ENCODE data around the gene LPAR6. TPM values are rescaled to one million over a fixed set of nuclear protein-coding genes. Genes with fewer than 3 reads are reported as not detected.
A peak's percentile ranks its signal among the peaks of the same experiment; 100 is the strongest.

The LPAR6 gene
- total and polyA plus RNA-seq, 3 donors from 2014 or later: 10.3 to 34.9 (median 20.6) TPM

DNA sequence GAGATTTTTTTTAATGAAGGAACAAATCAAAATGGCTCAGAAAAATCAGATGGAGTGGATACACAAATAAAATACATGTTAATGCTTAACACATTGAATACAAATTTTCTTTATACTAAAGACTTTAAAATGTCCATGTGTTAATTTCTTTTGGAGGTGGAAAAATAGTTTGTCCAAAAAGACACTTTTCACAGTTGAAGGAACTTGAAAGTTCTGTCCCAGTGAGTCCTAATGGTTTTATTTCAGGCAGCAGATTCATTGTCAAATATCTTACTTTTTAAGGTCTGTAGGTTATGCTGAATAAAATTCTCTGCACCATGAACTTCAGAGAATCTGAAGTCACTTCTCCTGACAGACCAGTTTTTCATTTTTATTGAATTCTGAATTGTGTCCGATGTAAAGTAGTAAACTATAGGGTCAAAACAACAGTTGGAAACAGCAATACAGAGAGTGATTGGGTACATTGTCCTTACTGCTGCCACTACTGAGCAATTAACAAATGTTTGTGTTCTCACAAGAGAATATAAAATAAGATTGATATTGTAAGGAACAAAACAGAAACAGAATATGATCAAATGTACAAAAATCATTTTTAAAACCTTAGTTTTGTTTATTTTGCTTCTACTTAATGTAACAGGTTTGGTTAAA lies 1.6 kb downstream of the LPAR6 start:
- peak overlapping the region; percentile 78 to 85 for H3K27ac ChIP-seq
- no peaks in the 10 kb centered on the region for H3K27me3 ChIP-seq
- no peak for DNase-seq
- no peaks in the 10 kb centered on the region for H3K9me3 ChIP-seq
- no peaks in the 10 kb centered on the region for H3K36me3 ChIP-seq (ENCODE audit: low read depth, missing control alignments)
- H3K4me3 ChIP-seq: peak overlapping the region; percentile 40 to 56
- TF ChIP-seq POLR2A (IDR thresholded peaks at IDR 0.05): no peak
- TF ChIP-seq, protein P1, sequence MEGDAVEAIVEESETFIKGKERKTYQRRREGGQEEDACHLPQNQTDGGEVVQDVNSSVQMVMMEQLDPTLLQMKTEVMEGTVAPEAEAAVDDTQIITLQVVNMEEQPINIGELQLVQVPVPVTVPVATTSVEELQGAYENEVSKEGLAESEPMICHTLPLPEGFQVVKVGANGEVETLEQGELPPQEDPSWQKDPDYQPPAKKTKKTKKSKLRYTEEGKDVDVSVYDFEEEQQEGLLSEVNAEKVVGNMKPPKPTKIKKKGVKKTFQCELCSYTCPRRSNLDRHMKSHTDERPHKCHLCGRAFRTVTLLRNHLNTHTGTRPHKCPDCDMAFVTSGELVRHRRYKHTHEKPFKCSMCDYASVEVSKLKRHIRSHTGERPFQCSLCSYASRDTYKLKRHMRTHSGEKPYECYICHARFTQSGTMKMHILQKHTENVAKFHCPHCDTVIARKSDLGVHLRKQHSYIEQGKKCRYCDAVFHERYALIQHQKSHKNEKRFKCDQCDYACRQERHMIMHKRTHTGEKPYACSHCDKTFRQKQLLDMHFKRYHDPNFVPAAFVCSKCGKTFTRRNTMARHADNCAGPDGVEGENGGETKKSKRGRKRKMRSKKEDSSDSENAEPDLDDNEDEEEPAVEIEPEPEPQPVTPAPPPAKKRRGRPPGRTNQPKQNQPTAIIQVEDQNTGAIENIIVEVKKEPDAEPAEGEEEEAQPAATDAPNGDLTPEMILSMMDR (IDR thresholded peaks at IDR 0.05): no peak
- H3K4me1 ChIP-seq: no peaks in the 10 kb centered on the region
- 32 to 56% methylated on average over 1 of the region's 1 CpG for WGBS, 2 donors
- intact Hi-C loops (cut with DNase I; ENCODE audit: low total_unique reads): no loop called here

DNA sequence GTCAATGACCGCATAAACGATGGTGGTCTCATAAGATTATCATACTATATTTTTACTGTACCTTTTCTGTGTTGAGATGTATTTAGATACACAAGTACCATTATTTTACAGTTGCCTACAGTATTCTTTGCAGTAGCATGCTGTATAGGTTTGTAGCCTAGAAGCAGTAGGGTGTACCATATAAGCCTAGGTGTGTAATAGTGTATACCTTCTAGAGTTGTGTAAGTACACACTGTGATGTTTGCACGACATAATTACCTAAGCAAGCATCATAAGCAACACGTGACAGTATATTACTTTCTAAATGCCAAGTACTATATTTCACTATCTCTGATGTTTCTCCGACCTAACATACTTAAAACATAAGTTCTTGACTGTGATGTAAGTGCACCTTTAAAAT lies 2.7 kb downstream of the LPAR6 start:
- WGBS, 2 donors: 75 to 83% methylated on average over 5 of the region's 5 CpGs
- no peaks in the 10 kb centered on the region for H3K27me3 ChIP-seq
- H3K4me1 ChIP-seq: no peaks in the 10 kb centered on the region
- H3K27ac ChIP-seq: peak overlapping the region in 1 of 2 donors; percentile 25
- TF ChIP-seq POLR2A (IDR thresholded peaks at IDR 0.05): no peak
- TF ChIP-seq, protein P1 (IDR thresholded peaks at IDR 0.05): no peak
- intact Hi-C loops (cut with DNase I; ENCODE audit: low total_unique reads): no loop called here
- H3K36me3 ChIP-seq (ENCODE audit: low read depth, missing control alignments): no peaks in the 10 kb centered on the region
- H3K9me3 ChIP-seq: no peaks in the 10 kb centered on the region
- H3K4me3 ChIP-seq: peak overlapping the region in 1 of 2 donors; percentile 4
- DNase-seq: no peak

DNA sequence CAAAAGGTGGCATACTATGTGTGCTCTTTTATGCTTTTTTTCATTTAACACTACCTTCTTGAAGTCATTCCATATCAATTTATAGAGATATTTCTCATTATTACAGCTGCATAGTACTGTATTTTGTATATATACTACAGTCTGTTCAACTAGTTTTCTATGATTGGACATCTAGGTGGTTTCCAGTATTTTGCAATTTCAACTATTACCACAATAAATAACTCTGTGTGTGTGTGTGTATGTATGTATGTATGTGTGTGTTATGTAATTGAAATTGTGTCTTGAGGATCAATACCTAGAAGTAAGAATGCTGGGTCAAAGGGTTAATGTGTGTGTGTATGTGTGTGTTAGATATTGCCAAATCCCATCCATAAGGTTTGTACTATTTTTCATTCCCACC lies 7.0 kb downstream of the LPAR6 start:
- Histone ChIP-seq H3K36me3 (ENCODE audit: low read depth, missing control alignments) (no peaks in the 10 kb centered on the region), H3K27ac (peak overlapping the region in 1 of 2 donors; percentile 56), H3K27me3 (no peaks in the 10 kb centered on the region), H3K9me3 (no peaks in the 10 kb centered on the region), H3K4me1 (peaks cover 8% of the 10 kb centered on the region), H3K4me3 (no peak overlapping the region)
- intact Hi-C loops (cut with DNase I; ENCODE audit: low total_unique reads): loop anchor here (10.0 kb wide), 1 partner anchor 169 kb away; no protein-coding TSS in a partner anchor
- no peak for DNase-seq
- no peak for TF ChIP-seq POLR2A (IDR thresholded peaks at IDR 0.05)
- TF ChIP-seq, protein P1 (IDR thresholded peaks at IDR 0.05): no peak

DNA sequence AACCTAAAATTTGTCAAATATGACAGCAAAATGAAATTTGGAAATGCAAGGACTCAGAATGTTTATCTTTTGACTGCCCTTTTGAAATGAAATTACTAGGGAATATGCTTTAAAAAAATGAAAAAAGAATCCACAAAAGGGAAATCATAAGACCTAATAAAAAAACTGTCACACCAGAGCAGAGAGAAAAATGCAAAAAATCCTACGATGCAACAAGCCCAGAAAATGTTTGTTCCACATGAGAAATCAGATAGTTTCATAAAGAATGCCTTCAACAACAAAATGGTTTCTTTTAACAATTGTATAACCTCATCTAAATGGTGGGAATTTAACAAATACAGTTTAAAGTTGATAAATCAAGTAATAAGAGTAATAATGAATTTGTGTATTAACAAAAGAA lies 8.0 kb downstream of the LPAR6 start:
- no peak overlapping the region for H3K4me3 ChIP-seq
- 53 to 59% methylated on average over 1 of the region's 1 CpG for WGBS, 2 donors
- no peaks in the 10 kb centered on the region for H3K36me3 ChIP-seq (ENCODE audit: low read depth, missing control alignments)
- peaks cover 15% of the 10 kb centered on the region for H3K4me1 ChIP-seq
- no peaks in the 10 kb centered on the region for H3K9me3 ChIP-seq
- no peaks in the 10 kb centered on the region for H3K27me3 ChIP-seq
- TF ChIP-seq, protein P1 (IDR thresholded peaks at IDR 0.05): no peak
- no peak for TF ChIP-seq POLR2A (IDR thresholded peaks at IDR 0.05)
- H3K27ac ChIP-seq: peak overlapping the region in 1 of 2 donors; percentile 56
- DNase-seq: no peak
- intact Hi-C loops (cut with DNase I; ENCODE audit: low total_unique reads): loop anchor here (10.0 kb wide), 1 partner anchor 170 kb away; no protein-coding TSS in a partner anchor

DNA sequence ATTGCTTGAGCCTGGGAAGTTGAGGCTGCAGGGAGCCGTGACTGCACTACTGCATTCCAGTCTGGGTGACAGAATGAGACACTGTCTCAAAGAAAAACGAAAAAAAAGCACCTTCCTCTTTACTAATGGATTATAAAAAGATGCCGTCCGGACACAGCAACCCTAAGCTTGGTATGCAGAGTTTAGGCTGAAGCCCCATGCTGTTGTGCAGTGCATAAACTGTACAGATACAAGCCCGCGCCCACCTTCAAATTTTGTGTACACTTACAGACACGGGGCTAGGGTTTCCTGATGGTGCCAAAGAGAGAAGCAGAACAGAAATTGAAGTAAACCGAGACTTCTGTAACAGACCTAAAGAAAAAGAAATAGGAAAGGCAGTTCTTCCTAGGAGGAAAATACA lies 9.0 kb downstream of the LPAR6 start:
- DNase-seq: no peak
- WGBS, 2 donors: 86 to 87% methylated on average over 8 of the region's 8 CpGs
- Histone ChIP-seq H3K4me1 (peaks cover 17% of the 10 kb centered on the region), H3K4me3 (no peak overlapping the region), H3K36me3 (ENCODE audit: low read depth, missing control alignments) (no peaks in the 10 kb centered on the region), H3K9me3 (no peaks in the 10 kb centered on the region), H3K27ac (peak overlapping the region in 1 of 2 donors; percentile 56), H3K27me3 (no peaks in the 10 kb centered on the region)
- intact Hi-C loops (cut with DNase I; ENCODE audit: low total_unique reads): loop anchor here (10.0 kb wide), 1 partner anchor 171 kb away; no protein-coding TSS in a partner anchor
- no peak for TF ChIP-seq POLR2A (IDR thresholded peaks at IDR 0.05)
- TF ChIP-seq, protein P1 (IDR thresholded peaks at IDR 0.05): no peak
